Right hindlimb (tissue), 1 donor: ENCODE results near the gene PCDH9.
"Not testable (repeated sequence)": the region's sequence is repeated elsewhere in the genome, so short reads cannot be mapped to it uniquely, and the experiment has no call there.

Source experiments
- DNase-seq: peaks from one replicate; pipeline ENCODE4 v3.0.0-alpha.2; 2018

Gene PCDH9

GRCh38 chr13:67123165-67123564, 107.0 kb downstream of the PCDH9 start:
- no peak for DNase-seq

GRCh38 chr13:67122251-67122650, 107.9 kb downstream of the PCDH9 start:
- no peak for DNase-seq

DNA sequence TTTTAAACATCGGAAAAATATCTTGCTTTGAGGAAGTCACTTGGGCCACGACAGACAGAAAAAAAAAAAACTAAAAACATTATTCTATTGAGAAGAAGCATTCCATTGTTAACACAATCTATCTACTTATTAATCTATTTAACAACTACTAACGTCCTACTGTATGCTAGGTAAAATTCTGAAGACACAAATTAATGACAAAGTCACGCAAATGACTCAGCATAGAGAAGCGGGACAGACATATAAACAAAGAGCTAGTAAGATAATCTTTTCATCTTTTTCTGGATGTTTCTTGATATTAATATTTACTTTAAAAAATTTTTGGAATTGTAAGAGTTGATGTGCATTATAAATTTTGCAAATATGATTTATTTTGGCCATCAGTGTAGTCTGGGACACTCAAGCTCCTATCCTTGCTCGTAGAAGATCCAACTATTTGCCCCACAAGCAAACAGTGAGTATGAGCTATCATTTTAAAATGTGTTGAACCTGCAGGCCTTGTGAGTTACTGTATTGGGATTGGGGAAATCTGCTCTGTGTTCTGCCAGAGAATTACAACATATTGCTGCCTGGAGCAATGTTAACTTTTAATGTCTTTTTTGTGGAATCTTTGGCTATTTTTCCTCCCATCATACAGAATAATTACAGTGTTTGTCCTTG, 109.1 kb downstream of the PCDH9 start:
- no peak for DNase-seq

DNA sequence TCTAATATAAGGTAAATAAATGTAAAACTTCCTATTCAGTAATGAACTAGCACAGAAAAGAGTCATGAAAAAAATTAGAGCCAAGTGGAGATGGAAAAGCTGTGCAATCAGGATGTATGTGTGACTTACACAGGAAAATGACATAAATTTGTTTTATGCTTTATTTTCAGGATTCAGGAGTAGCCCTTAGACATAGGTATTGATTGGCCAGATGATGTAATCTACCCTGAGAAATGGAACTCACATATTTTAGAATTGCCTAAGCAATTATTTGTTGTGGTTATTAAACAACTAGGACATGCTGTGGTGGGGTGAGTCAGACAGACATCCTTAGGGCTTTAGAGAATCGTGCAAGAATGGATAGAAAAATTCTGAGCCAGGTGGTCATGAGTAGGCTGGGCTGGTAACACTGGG, 110.6 kb downstream of the PCDH9 start:
- DNase-seq = no peak

DNA sequence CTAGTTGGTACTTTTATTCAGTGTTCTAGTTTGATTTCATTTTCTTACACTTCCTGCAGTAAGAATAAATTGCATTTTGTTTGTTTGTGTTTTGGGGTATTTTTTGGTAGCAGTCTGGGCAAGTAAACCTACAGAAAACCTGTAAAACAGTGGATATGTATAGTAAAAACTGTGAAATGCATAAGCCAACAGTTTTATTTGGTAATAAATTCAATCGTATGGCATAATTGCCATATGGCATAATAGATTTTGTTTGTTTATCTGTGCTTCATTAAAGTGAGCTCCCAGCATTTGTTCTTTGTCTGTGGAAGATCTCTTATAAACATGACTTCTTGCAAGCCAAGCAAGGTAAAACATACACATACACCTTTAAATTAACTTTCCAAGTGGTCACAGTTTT, 111.9 kb downstream of the PCDH9 start:
- DNase-seq = no peak

- DNase-seq = no peak
Measured at GRCh38 chr13:67117010-67117550, 113.1 kb downstream of the PCDH9 start.

GRCh38 chr13:67107979-67108378, 122.2 kb downstream of the PCDH9 start:
- no peak for DNase-seq

DNA sequence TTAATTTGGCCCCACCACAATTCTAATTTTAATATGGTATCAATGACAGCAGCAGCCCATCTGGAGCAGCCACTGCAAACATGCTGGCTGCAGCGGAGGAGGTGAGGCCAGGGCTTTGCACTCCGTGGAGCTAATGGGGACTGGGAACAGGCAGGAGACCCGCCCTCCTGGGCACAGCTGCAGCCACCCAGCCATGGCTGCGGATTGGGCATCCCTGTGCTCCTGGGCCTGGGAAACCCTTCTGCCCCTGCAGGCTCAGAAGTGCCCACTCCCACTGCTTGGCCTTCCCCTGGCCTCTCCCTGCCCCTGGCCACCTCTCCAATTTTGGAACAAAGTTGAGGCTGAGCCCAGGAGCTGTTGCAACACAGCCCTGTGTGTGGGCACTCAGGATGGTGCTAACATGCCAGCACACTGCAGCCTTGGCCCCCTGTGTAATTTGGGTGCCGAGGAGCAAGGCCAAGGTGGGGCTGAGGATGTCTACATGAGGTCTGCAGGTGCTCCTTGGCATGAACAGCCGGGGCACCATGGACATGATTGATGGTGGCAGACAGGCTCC, 123.6 kb downstream of the PCDH9 start:
- no peak for DNase-seq

GRCh38 chr13:67101730-67102467, 128.2 kb downstream of the PCDH9 start:
- DNase-seq = no peak

DNA sequence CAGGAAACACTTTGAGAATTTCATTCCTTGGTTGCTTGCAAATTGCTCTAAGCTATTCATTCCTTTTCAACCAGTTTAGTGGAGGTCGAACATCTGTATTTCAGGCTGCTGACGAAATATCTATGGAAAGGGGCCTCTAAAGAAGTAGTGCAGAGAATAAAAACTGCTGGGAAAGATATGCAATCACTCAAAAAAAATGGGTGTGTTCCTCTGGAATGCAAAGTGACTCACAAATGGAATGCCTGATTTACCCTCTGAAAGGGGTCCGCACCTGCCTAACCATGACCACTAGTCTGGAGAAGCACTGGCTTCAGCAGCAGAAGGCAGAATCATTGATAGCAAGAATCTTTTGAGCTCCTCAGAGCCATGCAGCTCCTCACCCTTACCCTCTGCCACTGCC, 129.4 kb downstream of the PCDH9 start:
- no peak for DNase-seq

DNA sequence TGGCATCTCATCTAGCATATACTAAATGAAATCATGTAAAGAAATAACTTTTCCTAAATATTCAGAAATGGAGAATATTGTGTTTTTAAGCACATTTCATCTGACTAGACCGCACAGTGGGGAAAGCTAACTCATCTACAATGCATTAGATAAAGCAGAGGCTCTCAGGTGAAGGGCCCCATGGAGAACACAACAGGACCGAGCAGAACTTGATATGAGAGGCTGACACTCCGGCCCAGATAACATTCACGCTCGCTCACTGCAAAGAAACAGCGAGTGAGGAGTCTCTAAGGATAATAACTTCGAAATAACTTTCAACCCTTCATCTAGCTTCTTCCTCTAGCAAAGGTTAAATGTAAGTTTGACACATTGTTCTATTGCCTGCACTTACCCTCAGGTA, 130.6 kb downstream of the PCDH9 start:
- no peak for DNase-seq

DNA sequence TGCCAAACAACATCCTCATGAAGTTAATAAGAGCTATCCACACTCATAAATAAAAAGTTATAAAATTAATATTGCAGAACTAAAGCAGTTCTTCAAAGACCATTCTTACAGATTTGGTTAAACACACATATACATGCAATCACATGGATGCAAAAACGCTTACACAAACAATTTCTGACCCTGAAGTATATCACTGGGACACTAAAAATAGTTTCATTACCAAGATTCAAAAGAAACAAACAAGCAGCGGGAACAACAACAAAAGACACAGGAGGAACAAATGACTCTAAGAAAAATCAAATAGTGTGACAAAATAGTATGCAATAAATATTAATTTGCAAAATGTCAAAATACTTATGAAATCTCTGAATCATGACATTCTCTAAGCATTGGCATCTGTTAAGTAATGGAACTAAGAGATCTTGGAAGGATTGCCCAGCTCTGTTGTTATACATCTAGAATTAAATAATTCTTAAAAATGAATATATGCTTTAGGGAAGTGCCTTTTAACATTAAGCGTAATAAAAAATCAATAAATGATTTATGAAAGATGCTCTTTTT, 132.2 kb downstream of the PCDH9 start:
- no peak for DNase-seq

DNA sequence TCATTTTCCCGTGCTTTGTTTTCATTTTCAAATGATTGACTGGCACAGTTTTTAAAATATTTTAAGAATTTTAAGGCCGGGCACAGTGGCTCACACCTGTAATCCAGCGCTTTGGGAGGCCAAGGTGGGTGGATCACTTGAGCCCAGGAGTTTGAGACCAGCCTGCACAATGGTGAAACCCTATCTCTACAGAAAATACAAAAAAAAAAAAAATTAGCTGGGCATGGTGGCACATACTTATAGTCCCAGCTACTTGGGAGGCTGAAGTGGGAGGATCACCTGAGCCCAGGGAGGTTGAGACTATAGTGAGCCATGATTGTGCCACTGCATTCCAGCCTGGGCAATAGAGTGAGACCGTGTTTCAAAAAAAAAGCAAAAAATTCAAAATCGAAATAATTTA, 133.2 kb downstream of the PCDH9 start:
- not testable (repeated sequence) for DNase-seq

DNA sequence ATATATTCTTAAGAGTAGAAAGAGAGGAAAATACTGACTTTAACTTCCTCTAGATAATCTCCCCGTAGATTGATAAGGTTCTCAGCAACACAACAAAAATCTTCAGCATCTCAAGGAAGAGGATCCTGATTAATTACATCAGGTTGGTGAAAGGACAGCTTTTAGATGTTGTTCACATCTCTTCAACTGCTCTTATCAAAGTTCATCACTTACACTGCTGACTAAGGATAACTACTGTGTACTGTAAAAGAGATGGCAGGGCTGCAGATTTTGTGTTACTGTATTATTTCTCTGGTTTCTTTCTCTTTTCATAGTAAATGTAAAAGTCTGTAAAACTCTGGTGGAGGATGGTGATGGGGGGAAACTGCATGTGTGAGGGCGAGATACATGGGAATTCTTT, 133.7 kb downstream of the PCDH9 start:
- DNase-seq = no peak

DNA sequence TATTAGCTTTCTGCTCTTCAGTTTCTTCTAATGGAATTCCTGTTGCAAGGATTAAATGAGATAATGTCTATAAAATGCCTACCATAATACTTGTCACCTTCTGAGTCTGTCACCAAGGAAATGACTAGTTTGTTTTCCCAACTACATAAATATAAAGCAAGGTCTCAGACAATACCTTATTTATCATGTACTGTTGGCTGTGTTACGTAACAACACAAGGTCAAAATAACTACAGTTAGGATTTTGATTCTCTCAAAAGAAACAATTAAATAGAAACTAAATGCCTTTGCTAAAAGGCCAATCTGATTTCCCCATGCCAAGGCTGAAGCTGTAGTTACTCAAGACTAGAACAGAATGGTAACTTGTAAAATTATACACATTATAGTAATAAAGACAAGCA, 134.5 kb downstream of the PCDH9 start:
- no peak for DNase-seq

- no peak for DNase-seq
Measured at GRCh38 chr13:67094952-67095351, 135.2 kb downstream of the PCDH9 start.

- no peak for DNase-seq
Measured at GRCh38 chr13:67094078-67094477, 136.1 kb downstream of the PCDH9 start.

- DNase-seq = no peak
Measured at GRCh38 chr13:67091603-67092002, 138.5 kb downstream of the PCDH9 start.

DNA sequence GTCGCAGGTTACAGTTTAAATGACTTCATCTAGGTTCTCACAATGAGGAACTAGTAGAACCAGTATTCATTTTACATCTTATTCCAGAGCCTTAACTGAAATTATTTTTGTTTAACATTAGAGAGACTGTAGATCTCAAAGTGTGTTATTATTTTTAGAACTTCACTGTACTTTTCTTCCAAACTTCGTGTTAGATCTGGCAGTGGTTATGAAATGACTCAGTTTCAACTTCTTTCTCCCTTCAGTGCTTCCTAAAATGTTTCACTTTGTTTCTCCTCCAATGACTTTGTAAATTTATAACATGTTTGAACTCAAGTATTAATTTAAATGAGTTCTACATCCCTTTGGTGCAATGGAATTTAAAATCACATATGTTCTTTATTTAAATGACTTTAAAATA, 139.3 kb downstream of the PCDH9 start:
- DNase-seq = no peak

GRCh38 chr13:67087527-67087926, 142.6 kb downstream of the PCDH9 start:
- no peak for DNase-seq

GRCh38 chr13:67086260-67086659, 143.9 kb downstream of the PCDH9 start:
- no peak for DNase-seq

DNA sequence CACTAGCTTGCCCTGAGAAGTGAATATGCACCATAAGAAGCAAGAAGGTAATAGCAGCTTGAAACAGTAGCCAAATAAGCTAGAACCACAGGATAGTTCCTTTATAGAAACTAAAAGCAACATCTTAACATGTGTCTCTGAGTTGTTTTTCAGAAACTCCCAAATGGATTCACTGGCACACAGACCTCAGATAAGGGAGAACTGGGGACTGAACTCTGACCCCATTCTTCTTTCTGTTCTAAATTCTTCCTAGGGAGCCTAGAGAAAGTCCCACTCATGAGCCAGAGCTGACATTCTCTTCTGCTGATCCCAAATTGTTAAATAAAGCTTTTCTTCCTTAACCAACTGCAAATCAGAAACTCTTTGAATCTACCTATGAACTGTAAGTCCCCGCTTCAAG, 146.1 kb downstream of the PCDH9 start:
- no peak for DNase-seq

DNA sequence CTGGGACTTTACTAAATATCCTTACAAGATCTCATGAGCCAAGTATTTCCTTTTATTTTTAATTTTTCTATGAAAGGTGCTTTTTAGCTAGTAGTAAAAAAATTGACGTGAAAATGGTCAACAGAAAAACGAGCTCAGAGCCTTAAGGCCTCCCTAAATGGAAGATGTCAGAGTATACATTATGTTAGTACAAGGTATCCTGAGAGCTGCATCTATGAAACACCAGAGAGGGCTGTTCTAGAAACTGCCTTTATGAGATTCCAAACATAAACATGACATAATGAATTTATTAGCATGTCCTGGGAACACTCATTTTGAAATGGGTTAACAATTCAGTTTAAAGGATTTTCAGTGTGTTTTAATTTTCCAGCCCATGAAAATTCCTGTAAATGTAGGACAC, 146.6 kb downstream of the PCDH9 start:
- DNase-seq = no peak

GRCh38 chr13:67080351-67080750, 149.8 kb downstream of the PCDH9 start:
- DNase-seq = no peak
